Activated T-helper 17 cell treated with anti-CD3 and anti-CD28 coated beads, Interleukin-2, amount 50 U/mL, for 72 hours (primary cell): ENCODE measurements around the gene FAM83F. TPM values are rescaled to one million over a fixed set of nuclear protein-coding genes. Genes with fewer than 3 reads are reported as not detected.

Source experiments
- ATAC-seq: fragments of 150-1000 bp; cut with Tn5 transposase; replicated peaks from 2 replicates; pipeline ENCODE4 v1.10.0; 2021; ENCODE audit warnings: mild to moderate bottlenecking, moderate library complexity
- H3K27ac Mint-ChIP-seq: one replicate; pipeline ENCODE4 v1.8.0; 2022; ENCODE audit warnings: mixed read lengths
- H3K27me3 Mint-ChIP-seq: one replicate; pipeline ENCODE4 v1.8.0; 2022; ENCODE audit warnings: mixed read lengths
- H3K36me3 Mint-ChIP-seq: one replicate; pipeline ENCODE4 v1.8.0; 2022; ENCODE audit warnings: low read depth, mild to moderate bottlenecking, mixed read lengths
- H3K4me1 Mint-ChIP-seq: one replicate; pipeline ENCODE4 v1.8.0; 2022; ENCODE audit warnings: mixed read lengths
- H3K4me3 Mint-ChIP-seq: one replicate; pipeline ENCODE4 v1.8.0; 2022; ENCODE audit warnings: mild to moderate bottlenecking, mixed read lengths
- H3K9me3 Mint-ChIP-seq: one replicate; pipeline ENCODE4 v1.8.0; 2022; ENCODE audit warnings: mixed read lengths
- total RNA-seq, 2 donors: library from RNA; stranded (reverse); gene quantifications; one replicate each; pipeline ENCODE4 v1.2.3, GENCODE V29; 2022

Gene FAM83F
- total RNA-seq, 2 donors from 2014 or later: 0.37 to 1.3 TPM

- Mint-ChIP-seq H3K27ac (peak overlapping the region; percentile 32), H3K4me1 (peaks cover 28% of the 10 kb centered on the region)
Measured at GRCh38 chr22:40088818-40089217, 94.1 kb downstream of the FAM83F start.

More at GRCh38 chr22:40088818-40089217, 94.1 kb downstream of the FAM83F start:
- peak; percentile 23 for ATAC-seq
- H3K36me3 Mint-ChIP-seq: no peaks in the 10 kb centered on the region
- no peak overlapping the region for H3K4me3 Mint-ChIP-seq
- no peaks in the 10 kb centered on the region for H3K9me3 Mint-ChIP-seq
- H3K27me3 Mint-ChIP-seq: no peaks in the 10 kb centered on the region

Other genes starting within 250 kb of the FAM83F start
- 1 to 10 TPM in 1 of 2 donors, under 1 TPM in 1; 0.58 to 1.2 TPM for gene ENTHD1, start 101.2 kb upstream of the FAM83F start, total RNA-seq
- 10 to 100 TPM; 50.7 to 94.2 TPM for gene GRAP2, start 93.9 kb upstream of the FAM83F start, total RNA-seq
- gene TMA7B, start 34.6 kb upstream of the FAM83F start, total RNA-seq: 1 to 10 TPM; 4.0 to 4.4 TPM
- 10 to 100 TPM; 45.3 to 59.1 TPM for gene TNRC6B, start 183.0 kb downstream of the FAM83F start, total RNA-seq